ENCODE measurements around the gene PTGIR.
A peak's percentile ranks its signal among the peaks of the same experiment; 100 is the strongest.

The PTGIR gene

GRCh38 chr19:46587861-46588260 lies 37.0 kb downstream of the PTGIR start:
- no peak overlapping the region for H3K27ac ChIP-seq (ENCODE audit: insufficient read depth in 1 of 2, low read depth in 1 of 2, low read length in 2 of 2, poor library complexity in 1 of 2, severe bottlenecking in 2 of 2)
- WGBS (ENCODE audit: insufficient coverage) = 93% methylated on average over 2 of the region's 3 CpGs
- CTCF ChIA-PET = no interaction called here
- POLR2A ChIA-PET = no interaction called here
- no peaks in the 10 kb centered on the region for H3K27me3 ChIP-seq (replicated peaks in 2 of 5; ENCODE audit: control insufficient read depth in 4 of 5, insufficient read depth in 5 of 5, low read length in 4 of 5)
- no peaks in the 10 kb centered on the region for H3K4me1 ChIP-seq (ENCODE audit: control extremely low read depth in 1 of 4, control insufficient read depth in 4 of 4, insufficient read depth in 4 of 4, low read length in 3 of 4)
- H3K9me3 ChIP-seq (ENCODE audit: control extremely low read depth in 1 of 5, control insufficient read depth in 4 of 5, insufficient read depth in 2 of 5, low read depth in 1 of 5, low read length in 4 of 5) = peaks cover 0 to 6% (median 0%) of the 10 kb centered on the region in 5 experiments
- no peaks in the 10 kb centered on the region for H3K36me3 ChIP-seq (ENCODE audit: control insufficient read depth in 4 of 4, insufficient read depth in 4 of 4, low read length in 3 of 4)
- no peak overlapping the region for H3K4me3 ChIP-seq (ENCODE audit: control insufficient read depth in 1 of 7, extremely low read depth in 1 of 7, insufficient read depth in 4 of 7, low read depth in 2 of 7, low read length in 6 of 7)
- DNase-seq = no peak

DNA sequence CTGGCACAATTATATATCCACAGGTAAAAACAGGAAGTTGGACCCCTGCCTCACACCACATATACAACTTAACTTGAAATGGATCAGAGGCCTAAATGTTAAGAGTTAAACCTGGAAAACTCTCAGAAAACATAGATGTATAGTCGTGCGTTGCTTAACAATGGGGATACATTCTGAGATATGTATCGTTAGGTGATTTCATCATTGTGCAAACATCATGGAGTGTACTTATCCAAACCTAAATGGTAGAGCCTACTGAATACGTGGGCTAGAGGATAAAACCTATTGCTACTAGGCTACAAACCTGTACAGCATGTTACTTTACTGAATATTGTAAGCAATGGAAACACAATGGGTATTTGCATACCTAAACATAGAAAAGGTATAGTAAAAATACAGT lies 38.6 kb downstream of the PTGIR start:
- 90% methylated on average over 2 of the region's 4 CpGs for WGBS (ENCODE audit: insufficient coverage)

GRCh38 chr19:46585539-46585938 lies 39.4 kb downstream of the PTGIR start:
- peaks cover 0 to 6% (median 0%) of the 10 kb centered on the region in 5 experiments for H3K9me3 ChIP-seq (ENCODE audit: control extremely low read depth in 1 of 5, control insufficient read depth in 4 of 5, insufficient read depth in 2 of 5, low read depth in 1 of 5, low read length in 4 of 5)
- WGBS (ENCODE audit: insufficient coverage) = no CpG with 5 or more reads among the region's 1 CpG
- H3K4me3 ChIP-seq (ENCODE audit: control insufficient read depth in 1 of 7, extremely low read depth in 1 of 7, insufficient read depth in 4 of 7, low read depth in 2 of 7, low read length in 6 of 7) = no peak overlapping the region
- H3K4me1 ChIP-seq (ENCODE audit: control extremely low read depth in 1 of 4, control insufficient read depth in 4 of 4, insufficient read depth in 4 of 4, low read length in 3 of 4) = no peaks in the 10 kb centered on the region
- H3K27ac ChIP-seq (ENCODE audit: insufficient read depth in 1 of 2, low read depth in 1 of 2, low read length in 2 of 2, poor library complexity in 1 of 2, severe bottlenecking in 2 of 2) = no peak overlapping the region
- ChIA-PET CTCF (interaction anchor here (1.0 to 2.2 kb wide), 2 partner anchors 13 to 48 kb away, joined by 3 to 5 read pairs; no protein-coding TSS in a partner anchor), POLR2A (interaction anchor here (0.6 kb wide), 1 partner anchor 91 kb away, joined by 3 read pairs; no protein-coding TSS in a partner anchor)
- H3K36me3 ChIP-seq (ENCODE audit: control insufficient read depth in 4 of 4, insufficient read depth in 4 of 4, low read length in 3 of 4) = no peaks in the 10 kb centered on the region
- H3K27me3 ChIP-seq (replicated peaks in 2 of 5; ENCODE audit: control insufficient read depth in 4 of 5, insufficient read depth in 5 of 5, low read length in 4 of 5) = no peaks in the 10 kb centered on the region
- no peak for DNase-seq

More for the DNA sequence above, 38.6 kb downstream of the PTGIR start:
- DNase-seq = peak in 2 of 3 donors; percentile 28 to 35
- Histone ChIP-seq H3K27me3 (replicated peaks in 2 of 5; ENCODE audit: control insufficient read depth in 4 of 5, insufficient read depth in 5 of 5, low read length in 4 of 5) (no peaks in the 10 kb centered on the region), H3K36me3 (ENCODE audit: control insufficient read depth in 4 of 4, insufficient read depth in 4 of 4, low read length in 3 of 4) (no peaks in the 10 kb centered on the region), H3K4me1 (ENCODE audit: control extremely low read depth in 1 of 4, control insufficient read depth in 4 of 4, insufficient read depth in 4 of 4, low read length in 3 of 4) (no peaks in the 10 kb centered on the region), H3K27ac (ENCODE audit: insufficient read depth in 1 of 2, low read depth in 1 of 2, low read length in 2 of 2, poor library complexity in 1 of 2, severe bottlenecking in 2 of 2) (no peak overlapping the region), H3K4me3 (ENCODE audit: control insufficient read depth in 1 of 7, extremely low read depth in 1 of 7, insufficient read depth in 4 of 7, low read depth in 2 of 7, low read length in 6 of 7) (no peak overlapping the region), H3K9me3 (ENCODE audit: control extremely low read depth in 1 of 5, control insufficient read depth in 4 of 5, insufficient read depth in 2 of 5, low read depth in 1 of 5, low read length in 4 of 5) (peaks cover 0 to 6% (median 0%) of the 10 kb centered on the region in 5 experiments)
- ChIA-PET POLR2A (no interaction called here), CTCF (interaction anchor here (1.0 to 2.2 kb wide), 2 partner anchors 12 to 49 kb away, joined by 3 to 5 read pairs; no protein-coding TSS in a partner anchor)

GRCh38 chr19:46580247-46580646 lies 44.6 kb downstream of the PTGIR start:
- ChIA-PET POLR2A (no interaction called here), CTCF (no interaction called here)
- H3K27ac ChIP-seq (ENCODE audit: insufficient read depth in 1 of 2, low read depth in 1 of 2, low read length in 2 of 2, poor library complexity in 1 of 2, severe bottlenecking in 2 of 2) = no peak overlapping the region
- no peak overlapping the region for H3K4me3 ChIP-seq (ENCODE audit: control insufficient read depth in 1 of 7, extremely low read depth in 1 of 7, insufficient read depth in 4 of 7, low read depth in 2 of 7, low read length in 6 of 7)
- H3K9me3 ChIP-seq (ENCODE audit: control extremely low read depth in 1 of 5, control insufficient read depth in 4 of 5, insufficient read depth in 2 of 5, low read depth in 1 of 5, low read length in 4 of 5) = no peaks in the 10 kb centered on the region
- no peak for DNase-seq
- H3K27me3 ChIP-seq (replicated peaks in 2 of 5; ENCODE audit: control insufficient read depth in 4 of 5, insufficient read depth in 5 of 5, low read length in 4 of 5) = no peaks in the 10 kb centered on the region
- H3K4me1 ChIP-seq (ENCODE audit: control extremely low read depth in 1 of 4, control insufficient read depth in 4 of 4, insufficient read depth in 4 of 4, low read length in 3 of 4) = peaks cover 0 to 4% (median 0%) of the 10 kb centered on the region in 4 experiments
- 86% methylated on average over 2 of the region's 2 CpGs for WGBS (ENCODE audit: insufficient coverage)
- H3K36me3 ChIP-seq (ENCODE audit: control insufficient read depth in 4 of 4, insufficient read depth in 4 of 4, low read length in 3 of 4) = no peaks in the 10 kb centered on the region

GRCh38 chr19:46579361-46579879 lies 45.5 kb downstream of the PTGIR start:
- WGBS (ENCODE audit: insufficient coverage) = 88% methylated on average over 6 of the region's 8 CpGs
- Histone ChIP-seq H3K4me1 (ENCODE audit: control extremely low read depth in 1 of 4, control insufficient read depth in 4 of 4, insufficient read depth in 4 of 4, low read length in 3 of 4) (peaks cover 0 to 4% (median 0%) of the 10 kb centered on the region in 4 experiments), H3K9me3 (ENCODE audit: control extremely low read depth in 1 of 5, control insufficient read depth in 4 of 5, insufficient read depth in 2 of 5, low read depth in 1 of 5, low read length in 4 of 5) (no peaks in the 10 kb centered on the region), H3K4me3 (ENCODE audit: control insufficient read depth in 1 of 7, extremely low read depth in 1 of 7, insufficient read depth in 4 of 7, low read depth in 2 of 7, low read length in 6 of 7) (no peak overlapping the region), H3K27me3 (replicated peaks in 2 of 5; ENCODE audit: control insufficient read depth in 4 of 5, insufficient read depth in 5 of 5, low read length in 4 of 5) (no peaks in the 10 kb centered on the region), H3K36me3 (ENCODE audit: control insufficient read depth in 4 of 4, insufficient read depth in 4 of 4, low read length in 3 of 4) (no peaks in the 10 kb centered on the region), H3K27ac (ENCODE audit: insufficient read depth in 1 of 2, low read depth in 1 of 2, low read length in 2 of 2, poor library complexity in 1 of 2, severe bottlenecking in 2 of 2) (no peak overlapping the region)
- peak in 2 of 3 donors; percentile 51 to 67 for DNase-seq
- CTCF ChIA-PET = no interaction called here
- POLR2A ChIA-PET = no interaction called here

- POLR2A ChIA-PET = no interaction called here
- CTCF ChIA-PET = interaction anchor here (1.7 kb wide), 1 partner anchor 40 kb away, joined by 3 read pairs; no protein-coding TSS in a partner anchor
- 97% methylated on average over 4 of the region's 4 CpGs for WGBS (ENCODE audit: insufficient coverage)
Measured at GRCh38 chr19:46578450-46578849, 46.4 kb downstream of the PTGIR start.

GRCh38 chr19:46574533-46574932 lies 50.4 kb downstream of the PTGIR start:
- Histone ChIP-seq H3K36me3 (ENCODE audit: control insufficient read depth in 4 of 4, insufficient read depth in 4 of 4, low read length in 3 of 4) (no peaks in the 10 kb centered on the region), H3K27me3 (replicated peaks in 2 of 5; ENCODE audit: control insufficient read depth in 4 of 5, insufficient read depth in 5 of 5, low read length in 4 of 5) (no peaks in the 10 kb centered on the region), H3K27ac (ENCODE audit: insufficient read depth in 1 of 2, low read depth in 1 of 2, low read length in 2 of 2, poor library complexity in 1 of 2, severe bottlenecking in 2 of 2) (no peak overlapping the region), H3K9me3 (ENCODE audit: control extremely low read depth in 1 of 5, control insufficient read depth in 4 of 5, insufficient read depth in 2 of 5, low read depth in 1 of 5, low read length in 4 of 5) (no peaks in the 10 kb centered on the region), H3K4me3 (ENCODE audit: control insufficient read depth in 1 of 7, extremely low read depth in 1 of 7, insufficient read depth in 4 of 7, low read depth in 2 of 7, low read length in 6 of 7) (no peak overlapping the region), H3K4me1 (ENCODE audit: control extremely low read depth in 1 of 4, control insufficient read depth in 4 of 4, insufficient read depth in 4 of 4, low read length in 3 of 4) (peaks cover 0 to 4% (median 0%) of the 10 kb centered on the region in 4 experiments)
- POLR2A ChIA-PET = no interaction called here
- DNase-seq = no peak
- WGBS (ENCODE audit: insufficient coverage) = 90% methylated on average over 4 of the region's 11 CpGs
- CTCF ChIA-PET = no interaction called here

More at GRCh38 chr19:46578450-46578849, 46.4 kb downstream of the PTGIR start:
- Histone ChIP-seq H3K4me3 (ENCODE audit: control insufficient read depth in 1 of 7, extremely low read depth in 1 of 7, insufficient read depth in 4 of 7, low read depth in 2 of 7, low read length in 6 of 7) (no peak overlapping the region), H3K27ac (ENCODE audit: insufficient read depth in 1 of 2, low read depth in 1 of 2, low read length in 2 of 2, poor library complexity in 1 of 2, severe bottlenecking in 2 of 2) (no peak overlapping the region), H3K9me3 (ENCODE audit: control extremely low read depth in 1 of 5, control insufficient read depth in 4 of 5, insufficient read depth in 2 of 5, low read depth in 1 of 5, low read length in 4 of 5) (no peaks in the 10 kb centered on the region), H3K27me3 (replicated peaks in 2 of 5; ENCODE audit: control insufficient read depth in 4 of 5, insufficient read depth in 5 of 5, low read length in 4 of 5) (no peaks in the 10 kb centered on the region), H3K4me1 (ENCODE audit: control extremely low read depth in 1 of 4, control insufficient read depth in 4 of 4, insufficient read depth in 4 of 4, low read length in 3 of 4) (peaks cover 0 to 4% (median 0%) of the 10 kb centered on the region in 4 experiments), H3K36me3 (ENCODE audit: control insufficient read depth in 4 of 4, insufficient read depth in 4 of 4, low read length in 3 of 4) (no peaks in the 10 kb centered on the region)
- peak in 2 of 3 donors; percentile 19 to 26 for DNase-seq

Data from common myeloid progenitor, CD34-positive (primary cell).